ENCODE data around the gene TFIP11.
A peak's percentile ranks its signal among the peaks of the same experiment; 100 is the strongest.

Gene TFIP11

GRCh38 chr22:26479792-26480610 lies 32.3 kb downstream of the TFIP11 start:
- DNase-seq (ENCODE audit: low read depth, low spot score) = no peak

GRCh38 chr22:26479043-26479791 lies 33.1 kb downstream of the TFIP11 start:
- DNase-seq (ENCODE audit: low read depth, low spot score) = no peak

- no peak for DNase-seq (ENCODE audit: low read depth, low spot score)
Measured at GRCh38 chr22:26477341-26477731, 34.9 kb downstream of the TFIP11 start.

GRCh38 chr22:26476705-26477340 lies 35.5 kb downstream of the TFIP11 start:
- DNase-seq (ENCODE audit: low read depth, low spot score) = no peak

- DNase-seq (ENCODE audit: low read depth, low spot score) = no peak
Measured at GRCh38 chr22:26474682-26475081, 37.6 kb downstream of the TFIP11 start.

GRCh38 chr22:26471522-26471921 lies 40.8 kb downstream of the TFIP11 start:
- DNase-seq (ENCODE audit: low read depth, low spot score) = peak; percentile 2

GRCh38 chr22:26470807-26471206 lies 41.5 kb downstream of the TFIP11 start:
- DNase-seq (ENCODE audit: low read depth, low spot score) = no peak

GRCh38 chr22:26466196-26466595 lies 46.1 kb downstream of the TFIP11 start:
- DNase-seq (ENCODE audit: low read depth, low spot score) = no peak

- no peak for DNase-seq (ENCODE audit: low read depth, low spot score)
Measured at GRCh38 chr22:26464312-26464711, 48.0 kb downstream of the TFIP11 start.

- DNase-seq (ENCODE audit: low read depth, low spot score) = no peak
Measured at GRCh38 chr22:26463688-26464087, 48.6 kb downstream of the TFIP11 start.

GRCh38 chr22:26463101-26463661 lies 49.1 kb downstream of the TFIP11 start:
- DNase-seq (ENCODE audit: low read depth, low spot score) = no peak

- DNase-seq (ENCODE audit: low read depth, low spot score) = no peak
Measured at GRCh38 chr22:26462641-26463040, 49.6 kb downstream of the TFIP11 start.

- no peak for DNase-seq (ENCODE audit: low read depth, low spot score)
Measured at GRCh38 chr22:26462051-26462450, 50.2 kb downstream of the TFIP11 start.

GRCh38 chr22:26461188-26461810 lies 51.0 kb downstream of the TFIP11 start:
- peak; percentile 2 for DNase-seq (ENCODE audit: low read depth, low spot score)

- no peak for DNase-seq (ENCODE audit: low read depth, low spot score)
Measured at GRCh38 chr22:26460202-26460601, 52.1 kb downstream of the TFIP11 start.

- DNase-seq (ENCODE audit: low read depth, low spot score) = no peak
Measured at GRCh38 chr22:26457661-26458272, 54.5 kb downstream of the TFIP11 start.

GRCh38 chr22:26453812-26454500 lies 58.3 kb downstream of the TFIP11 start:
- no peak for DNase-seq (ENCODE audit: low read depth, low spot score)

- DNase-seq (ENCODE audit: low read depth, low spot score) = no peak
Measured at GRCh38 chr22:26453216-26453615, 59.1 kb downstream of the TFIP11 start.

GRCh38 chr22:26452236-26453016 lies 59.8 kb downstream of the TFIP11 start:
- no peak for DNase-seq (ENCODE audit: low read depth, low spot score)
